GM12878 (cell line): ENCODE measurements around the gene SLC38A8.

Experiments used
- EZH2 ChIP-seq: IDR thresholded peaks from 2 replicates; pipeline ENCODE4 v1.6.1; 2012; ENCODE audit warnings: low read depth, mild to moderate bottlenecking, control low read depth, inconsistent platforms, low read length, borderline replicate concordance; ENCODE audit not compliant: control insufficient read depth
- FOXK2 ChIP-seq: fragments of 450-650 bp; IDR thresholded peaks from 2 replicates; pipeline ENCODE4 v1.6.1; 2017; ENCODE audit warnings: mild to moderate bottlenecking, moderate library complexity
- KDM1A ChIP-seq: fragments of 200-600 bp; sonication (generic); IDR thresholded peaks from 2 replicates; pipeline ENCODE4 v1.6.1; 2016; ENCODE audit warnings: borderline replicate concordance
- NFIC ChIP-seq: IDR thresholded peaks from 2 replicates; pipeline ENCODE4 v1.6.1; 2012; ENCODE audit warnings: low read depth, mild to moderate bottlenecking, inconsistent platforms, low read length, moderate library complexity
- PAX5 ChIP-seq: IDR thresholded peaks from 2 replicates; pipeline ENCODE4 v1.6.1; 2011; ENCODE audit warnings: low read depth, low read length, borderline replicate concordance
- POLR2A ChIP-seq: IDR thresholded peaks from 2 replicates; pipeline ENCODE4 v1.6.1; 2011; ENCODE audit warnings: low read depth, mild to moderate bottlenecking, low read length
- RELA ChIP-seq: fragments of 450-650 bp; IDR thresholded peaks from 2 replicates; pipeline ENCODE4 v1.8.0; 2014; ENCODE audit warnings: borderline replicate concordance; ENCODE audit not compliant: partially characterized antibody
- ZNF274 ChIP-seq: IDR thresholded peaks from one replicate; pipeline ENCODE4 v1.8.0; 2011; ENCODE audit not compliant: insufficient read length, insufficient read depth

DNA sequence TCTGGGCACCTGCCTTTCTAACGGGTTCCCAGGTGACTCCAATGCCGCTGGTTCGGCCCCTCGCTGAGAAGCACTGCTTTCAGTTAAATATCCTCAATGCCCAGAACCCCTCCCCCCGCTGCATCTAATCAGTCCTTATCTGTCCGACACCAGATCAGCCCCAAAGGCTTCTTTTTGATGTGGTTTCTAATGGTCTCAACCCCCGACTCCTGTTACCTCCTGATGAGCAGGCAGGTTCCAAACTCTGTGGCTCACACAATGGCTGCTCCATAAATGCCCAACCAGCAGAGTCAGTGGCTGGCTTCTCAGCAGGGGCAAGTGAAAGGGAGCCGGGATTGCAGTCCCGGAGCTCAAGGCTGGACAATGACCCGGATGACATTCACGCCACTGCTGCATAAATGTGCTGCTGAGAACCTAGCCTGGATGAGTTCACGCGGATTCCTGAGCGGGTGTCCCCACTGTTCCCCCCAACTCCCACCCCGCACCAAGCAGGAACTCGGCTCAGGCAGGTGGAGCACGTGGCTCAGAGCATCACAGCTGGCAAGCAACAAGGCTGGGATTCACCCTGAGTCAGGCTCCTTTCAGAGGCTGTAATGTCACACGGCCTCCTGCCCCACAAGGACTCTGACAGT lies 1.0 kb upstream of the SLC38A8 start:
- TF ChIP-seq NFIC (no peak), KDM1A (no peak), PAX5 (no peak), EZH2 (no peak), ZNF274 (no peak), FOXK2 (no peak), RELA (no peak), POLR2A (no peak)
